Endodermal cell (in vitro differentiated cells): Measurements from ENCODE around the gene SLC22A13. TPM values are rescaled to one million over a fixed set of nuclear protein-coding genes. Genes with fewer than 3 reads are reported as not detected.
"Not testable (repeated sequence)": the region's sequence is repeated elsewhere in the genome, so short reads cannot be mapped to it uniquely, and the experiment has no call there.

Experiments
- DNase-seq: peaks from one replicate; pipeline ENCODE4 v3.0.0-alpha.2; 2017
- H3K27ac ChIP-seq: 2 replicates; pipeline ENCODE4 v1.5.1; 2013; ENCODE audit warnings: mild to moderate bottlenecking, low read depth, low read length, moderate library complexity
- H3K27me3 ChIP-seq: 2 replicates; pipeline ENCODE4 v1.6.1; 2013; ENCODE audit warnings: mild to moderate bottlenecking, low read length, moderate library complexity; ENCODE audit not compliant: insufficient read depth, control insufficient read depth, poor library complexity, severe bottlenecking
- H3K36me3 ChIP-seq: 2 replicates; pipeline ENCODE4 v1.7.0; 2013; ENCODE audit warnings: mild to moderate bottlenecking, low read length, moderate library complexity; ENCODE audit not compliant: control insufficient read depth, insufficient read depth
- H3K4me1 ChIP-seq: one replicate; pipeline ENCODE4 v1.7.0; 2013; ENCODE audit warnings: low read length; ENCODE audit not compliant: control insufficient read depth, insufficient read depth
- H3K4me3 ChIP-seq: 2 replicates; pipeline ENCODE4 v1.5.1; 2013; ENCODE audit warnings: mild to moderate bottlenecking, low read length, moderate library complexity
- H3K9ac ChIP-seq: 2 replicates; pipeline ENCODE4 v1.6.1; 2013; ENCODE audit warnings: mild to moderate bottlenecking, low read length, moderate library complexity; ENCODE audit not compliant: poor library complexity, severe bottlenecking; ENCODE audit errors: extremely low read depth
- H3K9me3 ChIP-seq: 2 replicates; pipeline ENCODE4 v1.6.1; 2013; ENCODE audit warnings: mild to moderate bottlenecking, low read length, moderate library complexity; ENCODE audit not compliant: control insufficient read depth
- H3K27ac Mint-ChIP-seq: 2 replicates; pipeline ENCODE4 v1.8.0; 2020; ENCODE audit warnings: mixed read lengths
- H3K27me3 Mint-ChIP-seq: 2 replicates; pipeline ENCODE4 v1.8.0; 2021; ENCODE audit warnings: mild to moderate bottlenecking, mixed read lengths; ENCODE audit not compliant: insufficient read depth
- H3K36me3 Mint-ChIP-seq: 2 replicates; pipeline ENCODE4 v1.8.0; 2020; ENCODE audit warnings: low read depth, mixed read lengths
- H3K4me1 Mint-ChIP-seq: 2 replicates; pipeline ENCODE4 v1.8.0; 2020; ENCODE audit warnings: mixed read lengths
- H3K4me3 Mint-ChIP-seq: 2 replicates; pipeline ENCODE4 v1.8.0; 2020; ENCODE audit warnings: mild to moderate bottlenecking, moderate library complexity, mixed read lengths
- H3K9me3 Mint-ChIP-seq: 2 replicates; pipeline ENCODE4 v1.8.0; 2020; ENCODE audit warnings: mild to moderate bottlenecking, mixed read lengths
- CTCF ChIP-seq: fragments of 200-600 bp; sonication (generic); conservative IDR thresholded peaks from 2 replicates; pipeline ENCODE4 v1.5.0; 2021; ENCODE audit warnings: antibody characterized with exemption, mild to moderate bottlenecking
- WGBS, 2 experiments: methylation state at CpG; one replicate each; pipeline versions ENCODE4 v1.1.5 to v1.1.7; 2013; ENCODE audit warnings: missing lambda C conversion rate in 2 of 2, mixed read lengths in 1 of 2; ENCODE audit not compliant: insufficient coverage in 1 of 2, insufficient read length in 1 of 2; 5-methylcytosine and 5-hydroxymethylcytosine counted together
- total RNA-seq, 2 donors: library from RNA; stranded (reverse); fragmentation: NEBNext Ultra II Directional in 1 of 2; extraction: Animal tissue kit (Norgen Biotek cat#: 25700) in 1 of 2; gene quantifications; 2 replicates in 1 of 2; 3 replicates in 1 of 2; pipeline ENCODE4 v1.2.1, GENCODE V29; 2021

Gene SLC22A13
- total RNA-seq, 2 donors from 2014 or later, result 0.13 to 0.33 TPM

GRCh38 chr3:38281895-38282686 is 16.5 kb downstream of the SLC22A13 start, which contains the start of gene SLC22A14:
TSS of gene SLC22A14 (plus strand) at chr3:38282294. CDS start at chr3:38306027, 23,733 bp downstream.
- Mint-ChIP-seq H3K27ac (peak within 1 kb of the TSS; percentile 42), H3K4me1 (peaks cover 6% of the 10 kb centered on the region), H3K9me3 (no peaks in the 10 kb centered on the region), H3K4me3 (no peak within 1 kb of the TSS), H3K27me3 (peaks cover 3% of the 10 kb centered on the region), H3K36me3 (no peaks in the 10 kb centered on the region)
- H3K9ac ChIP-seq, result no peak within 1 kb of the TSS
- 84 to 94% methylated on average over 8 to 14 of the region's 14 CpGs for WGBS, 2 experiments
- peak within 1 kb of the TSS; percentile 9 for H3K4me3 ChIP-seq
- no peaks in the 10 kb centered on the region for H3K27me3 ChIP-seq
- H3K36me3 ChIP-seq, result no peaks in the 10 kb centered on the region
- peak; percentile 72 for TF ChIP-seq CTCF
- H3K9me3 ChIP-seq, result peaks cover 13% of the 10 kb centered on the region
- peak; percentile 78 for DNase-seq
- H3K4me1 ChIP-seq, result no peaks in the 10 kb centered on the region
- no peak within 1 kb of the TSS for H3K27ac ChIP-seq

- no peaks in the 10 kb centered on the region for H3K36me3 Mint-ChIP-seq
- H3K9me3 Mint-ChIP-seq, result no peaks in the 10 kb centered on the region
- TF ChIP-seq CTCF, result no peak
- 93 to 100% methylated on average over 8 to 16 of the region's 16 CpGs for WGBS, 2 experiments
- Histone ChIP-seq H3K9ac (no peak overlapping the region), H3K27ac (no peak overlapping the region), H3K27me3 (no peaks in the 10 kb centered on the region), H3K36me3 (no peaks in the 10 kb centered on the region), H3K4me3 (no peak overlapping the region), H3K4me1 (no peaks in the 10 kb centered on the region), H3K9me3 (peaks cover 13% of the 10 kb centered on the region)
- H3K27ac Mint-ChIP-seq, result no peak overlapping the region
- H3K4me1 Mint-ChIP-seq, result peaks cover 6% of the 10 kb centered on the region
- H3K27me3 Mint-ChIP-seq, result peaks cover 3% of the 10 kb centered on the region
- no peak for DNase-seq
- H3K4me3 Mint-ChIP-seq, result no peak overlapping the region
Observed at GRCh38 chr3:38283810-38284755, 18.5 kb downstream of the SLC22A13 start.

GRCh38 chr3:38284756-38285150 is 19.1 kb downstream of the SLC22A13 start:
- no peak for TF ChIP-seq CTCF
- Mint-ChIP-seq H3K4me1 (peaks cover 6% of the 10 kb centered on the region), H3K9me3 (no peaks in the 10 kb centered on the region), H3K27ac (no peak overlapping the region), H3K27me3 (peaks cover 3% of the 10 kb centered on the region), H3K36me3 (no peaks in the 10 kb centered on the region), H3K4me3 (no peak overlapping the region)
- Histone ChIP-seq H3K36me3 (no peaks in the 10 kb centered on the region), H3K4me1 (no peaks in the 10 kb centered on the region), H3K4me3 (no peak overlapping the region), H3K9ac (no peak overlapping the region), H3K27ac (no peak overlapping the region), H3K9me3 (peaks cover 13% of the 10 kb centered on the region), H3K27me3 (no peaks in the 10 kb centered on the region)
- 94% methylated on average over 6 of the region's 6 CpGs; no CpG with 5 or more reads in 1 of the 2 experiments for WGBS, 2 experiments
- DNase-seq, result no peak

GRCh38 chr3:38289286-38290217 is 23.9 kb downstream of the SLC22A13 start:
- H3K4me1 ChIP-seq, H3K27ac Mint-ChIP-seq, H3K9me3 ChIP-seq, H3K9me3 Mint-ChIP-seq, H3K4me3 Mint-ChIP-seq, H3K9ac ChIP-seq, H3K4me3 ChIP-seq, H3K27me3 ChIP-seq, H3K36me3 ChIP-seq, H3K27me3 Mint-ChIP-seq, H3K36me3 Mint-ChIP-seq, DNase-seq, H3K27ac ChIP-seq: not testable (repeated sequence)
- WGBS, 2 experiments, result 89 to 90% methylated on average over 12 to 16 of the region's 16 CpGs
- H3K4me1 Mint-ChIP-seq, result peaks cover 26% of the 10 kb centered on the region
